GM21737 (cell line): ENCODE measurements around the gene ROPN1B.

Source experiments
- ATAC-seq: cut with Tn5 transposase; IDR thresholded peaks from one replicate; pipeline ENCODE4 v1.9.1; 2021; ENCODE audit warnings: mild to moderate bottlenecking, moderate library complexity; ENCODE audit not compliant: unreplicated experiment

The ROPN1B gene

DNA sequence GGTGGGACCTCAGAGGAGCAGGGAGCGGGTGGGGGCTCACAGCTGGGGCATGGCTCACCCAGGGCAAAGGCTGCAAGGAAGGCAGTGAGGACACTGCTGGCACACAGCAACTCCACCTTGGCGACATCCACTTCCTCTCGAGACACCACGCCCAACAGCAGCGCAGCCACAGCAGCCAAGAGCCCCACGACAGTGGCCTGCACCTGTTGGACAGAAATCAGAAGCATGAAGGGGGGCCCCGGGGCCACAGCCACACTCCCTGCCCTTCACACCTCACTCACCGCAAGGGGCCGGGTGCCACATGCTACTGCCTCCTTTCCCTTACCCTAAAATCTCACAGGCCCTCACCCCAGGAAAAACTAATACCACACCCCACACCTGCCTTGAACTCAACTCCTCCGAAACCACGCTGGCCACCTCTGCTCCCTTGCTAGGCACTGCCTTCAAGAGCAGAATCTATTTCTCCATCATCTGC, 57.3 kb downstream of the ROPN1B start:
- no peak for ATAC-seq

- no peak for ATAC-seq
These were observed 57.8 kb downstream of the ROPN1B start for GRCh38 chr3:126026761-126027160.

- no peak for ATAC-seq
These were observed 59.1 kb downstream of the ROPN1B start for GRCh38 chr3:126028096-126028495.

DNA sequence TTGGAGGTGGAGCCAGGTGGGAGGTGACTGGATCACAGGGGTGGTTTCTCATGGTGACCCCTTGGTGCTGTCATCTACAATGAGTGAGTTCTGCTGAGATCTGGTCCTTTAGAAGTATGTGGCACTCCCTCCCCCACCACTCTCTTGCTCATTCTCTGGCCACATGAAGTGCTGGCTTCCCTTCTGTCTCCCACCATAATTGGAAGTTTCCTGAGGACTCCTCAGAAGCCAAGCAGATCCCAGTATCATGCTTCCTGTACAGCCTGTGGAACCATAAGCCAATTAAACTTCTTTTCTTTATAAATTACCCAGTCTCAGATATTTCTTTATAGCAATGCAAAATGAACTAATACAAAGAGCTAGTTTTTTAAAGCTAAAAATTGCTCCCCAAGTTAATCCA, 60.3 kb downstream of the ROPN1B start:
- ATAC-seq: no peak

- no peak for ATAC-seq
These were observed 61.5 kb downstream of the ROPN1B start for GRCh38 chr3:126030455-126030854.

- ATAC-seq: no peak
These were observed 63.0 kb downstream of the ROPN1B start for GRCh38 chr3:126031981-126032471.
